Stimulated activated CD8-positive, alpha-beta memory T cell treated with anti-CD3 and anti-CD28 coated beads, Interleukin-2, amount 100 ng/mL, for 1 hour (primary cell): Measurements from ENCODE around the gene MED15.

ENCODE experiments used
- DNase-seq, 2 donors: peaks; one replicate each; pipeline ENCODE4 v3.0.0-alpha.2; 2020; ENCODE audit warnings: low read depth in 2 of 2

The MED15 gene

DNA sequence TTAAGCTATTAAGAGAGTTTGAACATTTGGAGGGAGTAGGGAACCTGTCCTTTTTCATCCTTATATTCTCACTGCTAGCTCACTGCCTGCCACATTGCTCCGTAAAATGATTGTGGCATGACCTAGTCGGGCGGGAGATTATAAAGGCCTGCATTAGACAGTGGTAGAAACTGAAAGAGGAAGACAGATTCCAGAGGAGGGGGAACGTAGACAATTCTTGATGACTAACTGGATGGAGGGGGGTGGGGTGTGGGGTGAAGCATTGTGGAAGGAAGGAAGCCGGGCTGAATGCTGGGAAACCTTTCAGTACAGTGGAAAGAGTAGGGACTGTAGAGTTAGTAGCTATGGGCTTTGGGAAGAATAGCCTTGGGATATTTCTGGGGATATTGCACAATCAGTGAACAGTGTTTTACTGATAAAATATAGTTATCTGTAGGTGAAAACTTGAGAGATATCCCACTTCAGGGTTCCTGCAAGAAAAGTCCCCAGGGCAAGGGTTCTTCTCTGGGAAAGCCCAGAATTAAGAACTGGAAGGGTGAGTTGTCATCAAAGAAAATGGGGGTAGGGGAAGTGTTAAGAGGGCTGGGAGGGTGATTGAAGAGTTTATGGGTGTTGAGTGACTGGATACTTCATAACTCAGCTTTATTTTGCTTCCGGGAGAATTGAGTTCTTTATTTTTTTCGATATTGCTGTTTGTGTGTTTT, 2.1 kb downstream of the MED15 start:
- no peak for DNase-seq

GRCh38 chr22:20510811-20511577, 3.6 kb downstream of the MED15 start:
- no peak for DNase-seq

GRCh38 chr22:20511578-20512229, 4.3 kb downstream of the MED15 start:
- DNase-seq: no peak

DNA sequence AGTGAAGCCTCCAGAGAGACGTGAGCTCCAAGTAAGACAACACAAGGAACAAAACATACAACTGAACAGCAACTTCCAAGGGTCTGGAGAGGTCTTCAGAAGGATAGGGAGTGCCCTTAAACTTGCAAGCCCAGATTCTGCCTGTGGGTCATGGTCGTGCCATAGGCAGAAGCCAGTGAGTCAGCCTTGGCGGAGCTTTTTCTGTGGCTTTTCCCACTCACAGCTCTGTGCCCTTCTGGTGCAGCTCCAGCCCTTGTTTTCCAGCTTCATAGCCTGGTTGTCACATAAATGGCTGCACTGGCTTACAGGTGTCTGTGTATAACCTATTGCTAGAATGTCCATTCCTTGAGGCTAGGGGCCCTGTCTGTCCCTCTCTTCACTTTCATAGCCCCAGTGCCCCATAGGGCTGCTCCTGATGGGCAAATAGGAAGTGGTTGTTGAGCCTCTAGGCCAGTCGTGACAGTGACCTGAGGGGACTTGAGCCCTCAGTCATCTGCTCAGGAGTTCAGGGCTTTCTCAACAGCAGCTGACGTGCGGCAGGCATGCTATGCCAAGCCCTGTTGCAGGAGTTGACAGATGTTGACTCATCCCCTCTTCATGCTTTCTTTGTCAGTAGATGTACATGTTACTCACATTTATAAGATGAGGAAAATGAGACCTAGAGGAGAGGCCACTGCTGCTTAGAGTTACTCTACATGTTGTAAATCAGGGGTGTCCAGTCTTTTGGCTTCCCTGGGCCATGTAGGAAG, 7.4 kb downstream of the MED15 start:
- DNase-seq: no peak

GRCh38 chr22:20516399-20516798, 9.0 kb downstream of the MED15 start:
- no peak for DNase-seq

DNA sequence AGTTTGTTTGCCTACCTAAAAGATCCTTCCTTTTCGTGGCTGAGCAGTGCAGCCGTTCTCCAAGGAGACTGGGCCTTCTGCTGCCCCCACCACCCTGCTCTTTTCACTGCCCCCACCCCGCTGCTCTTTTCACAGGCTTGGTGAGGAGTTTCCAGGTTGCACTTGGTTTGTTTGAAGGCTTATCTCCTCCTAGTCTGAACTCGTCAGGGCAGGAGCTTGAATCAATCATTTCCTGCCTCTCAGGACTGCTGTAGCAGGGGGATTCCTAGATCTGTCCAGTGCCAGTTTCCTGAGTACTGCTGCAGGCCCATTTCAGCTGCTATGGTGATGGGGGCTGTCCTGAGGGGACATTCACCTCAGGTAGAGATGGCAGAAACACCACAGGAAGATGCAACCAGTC, 10.0 kb downstream of the MED15 start:
- no peak for DNase-seq

DNA sequence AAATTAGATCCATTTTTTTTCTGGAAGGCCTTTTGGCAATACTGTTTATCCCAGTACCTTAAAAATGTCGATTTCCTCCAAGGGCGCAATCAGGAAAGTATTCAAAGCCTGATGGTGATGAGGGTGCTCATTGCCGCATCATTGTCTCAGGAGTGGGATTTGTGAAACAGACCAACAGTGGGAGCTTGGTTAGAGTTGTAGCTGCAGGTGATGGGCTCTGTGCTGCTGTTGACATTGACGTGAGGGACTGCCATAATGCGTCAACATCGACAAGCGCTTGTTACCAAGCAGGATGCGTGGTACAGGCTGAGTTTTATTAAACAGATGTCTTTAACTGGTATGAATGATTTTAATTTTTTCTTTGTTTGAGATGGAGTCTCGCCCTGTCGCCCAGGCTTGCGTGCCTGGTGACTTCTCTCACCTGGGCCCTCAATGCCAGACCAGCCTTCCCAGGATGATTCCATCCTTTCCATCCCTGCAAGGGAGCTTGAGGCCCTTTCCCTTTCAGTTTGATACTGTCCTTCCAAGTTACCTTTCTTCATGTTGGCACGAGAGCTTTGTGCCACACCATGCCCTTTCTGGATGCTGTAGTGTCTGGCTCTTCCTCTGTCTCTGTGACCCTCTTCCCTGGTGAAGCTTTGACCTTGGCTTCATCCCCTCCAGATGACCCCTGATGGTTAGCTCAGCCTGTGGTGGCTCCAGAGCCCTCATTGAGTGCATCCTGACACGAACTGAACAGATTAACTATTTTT, 10.6 kb downstream of the MED15 start:
- DNase-seq: no peak

DNA sequence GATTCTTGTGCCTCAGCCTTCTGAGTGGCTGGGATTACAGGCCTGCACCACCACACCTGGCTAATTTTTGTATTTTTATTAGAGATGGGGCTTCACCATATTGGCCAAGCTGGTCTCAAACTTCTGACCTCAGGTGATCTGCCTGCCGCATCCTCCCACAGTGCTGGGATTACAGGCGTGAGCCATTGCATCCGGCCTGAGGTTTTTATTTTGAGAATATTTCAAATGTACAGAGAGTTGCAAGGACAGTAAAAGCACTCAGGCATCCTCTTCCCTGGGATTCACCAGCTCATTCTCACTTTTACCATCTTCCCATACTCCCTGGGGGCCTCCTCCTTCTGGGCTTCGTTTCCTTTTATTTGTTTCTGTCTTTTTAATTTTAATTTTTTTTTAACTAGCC, 12.1 kb downstream of the MED15 start:
- DNase-seq: no peak

- DNase-seq: no peak
These were observed 12.7 kb downstream of the MED15 start for GRCh38 chr22:20520093-20520511.

GRCh38 chr22:20522134-20523004, 15.0 kb downstream of the MED15 start:
- no peak for DNase-seq

DNA sequence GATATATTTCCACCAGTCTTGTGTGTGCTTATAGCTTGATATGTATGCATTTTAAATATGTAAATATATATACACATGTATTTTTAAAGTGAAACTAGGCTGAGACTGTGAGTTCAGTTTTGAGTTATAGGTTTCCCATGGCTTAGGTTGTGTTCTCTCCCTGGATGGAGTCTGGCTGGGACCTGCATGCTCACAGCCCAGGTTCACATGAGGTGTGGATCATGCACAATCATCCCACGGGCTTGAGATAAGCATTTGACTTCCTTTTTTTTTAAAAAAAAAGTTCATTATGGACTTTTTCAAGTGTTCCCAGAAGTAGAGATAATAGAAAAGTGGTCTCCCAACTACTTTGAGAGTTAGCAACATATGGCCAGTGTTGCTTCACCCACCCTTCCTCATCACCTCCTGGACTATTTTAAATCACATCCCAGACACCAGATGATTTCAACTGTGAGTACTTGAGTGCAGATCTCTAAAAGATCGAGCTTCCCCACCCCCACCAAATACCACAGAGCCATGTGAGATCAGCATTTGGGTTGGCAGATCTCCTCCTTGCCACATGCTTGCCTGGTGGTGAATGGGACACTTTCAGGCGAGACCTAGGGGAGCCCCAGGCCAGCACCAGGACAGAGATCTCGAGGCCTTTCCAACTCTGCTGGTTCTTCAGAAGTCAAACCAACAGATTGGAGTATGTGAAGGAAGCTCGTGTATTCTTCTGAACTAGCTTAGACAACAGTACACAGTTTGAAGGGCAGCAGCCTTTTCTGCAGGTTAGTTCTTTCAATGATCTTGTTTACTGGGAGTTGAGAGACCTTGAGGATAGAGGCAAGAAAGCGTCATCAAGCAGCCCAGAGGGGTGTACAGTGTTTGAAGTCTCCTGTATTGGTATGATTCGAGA, 15.9 kb downstream of the MED15 start:
- DNase-seq: no peak

DNA sequence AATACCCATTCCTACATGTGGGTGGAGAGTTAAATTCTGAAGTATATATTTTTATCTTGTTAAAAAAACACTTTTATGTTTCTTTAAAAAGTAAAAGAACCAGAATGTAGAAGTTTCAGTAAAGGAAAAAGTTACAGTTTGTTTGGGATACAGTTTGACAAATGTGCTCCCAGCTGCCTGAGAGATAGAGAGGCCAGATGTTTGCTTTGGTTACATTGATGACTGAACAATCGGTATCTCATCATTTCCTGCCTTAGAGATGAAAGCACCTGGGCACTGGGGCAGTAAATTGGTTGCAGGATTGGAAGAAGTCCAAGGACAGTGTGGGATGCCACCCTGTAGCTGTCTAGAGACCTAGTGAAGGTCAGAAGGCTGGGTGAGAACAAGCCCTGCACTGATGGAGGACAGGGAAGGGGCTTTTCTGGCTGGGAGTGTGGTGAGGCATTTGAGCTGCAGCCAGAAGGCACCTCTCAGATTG, 16.6 kb downstream of the MED15 start:
- no peak for DNase-seq

DNA sequence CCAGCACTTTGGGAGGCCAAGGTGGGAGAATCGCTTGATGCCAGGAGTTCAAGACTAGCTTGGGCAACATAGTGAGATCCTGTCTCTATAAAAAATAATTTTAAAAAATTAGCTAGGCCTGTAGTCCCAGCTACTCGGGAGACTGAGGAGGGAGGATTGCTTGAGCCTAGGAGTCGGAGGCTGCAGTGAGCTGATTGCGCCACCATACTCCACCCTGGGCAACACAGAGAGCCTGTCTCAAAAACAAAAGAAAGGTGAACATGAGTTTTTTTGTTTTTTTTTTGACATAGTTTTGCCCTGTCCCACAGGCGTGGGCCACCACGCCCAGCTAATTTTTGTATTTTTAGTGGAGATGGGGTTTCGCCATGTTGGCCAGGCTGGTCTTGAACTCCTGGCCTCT, 17.6 kb downstream of the MED15 start:
- DNase-seq: no peak

- no peak for DNase-seq
These were observed 18.9 kb downstream of the MED15 start for GRCh38 chr22:20526305-20526627.

DNA sequence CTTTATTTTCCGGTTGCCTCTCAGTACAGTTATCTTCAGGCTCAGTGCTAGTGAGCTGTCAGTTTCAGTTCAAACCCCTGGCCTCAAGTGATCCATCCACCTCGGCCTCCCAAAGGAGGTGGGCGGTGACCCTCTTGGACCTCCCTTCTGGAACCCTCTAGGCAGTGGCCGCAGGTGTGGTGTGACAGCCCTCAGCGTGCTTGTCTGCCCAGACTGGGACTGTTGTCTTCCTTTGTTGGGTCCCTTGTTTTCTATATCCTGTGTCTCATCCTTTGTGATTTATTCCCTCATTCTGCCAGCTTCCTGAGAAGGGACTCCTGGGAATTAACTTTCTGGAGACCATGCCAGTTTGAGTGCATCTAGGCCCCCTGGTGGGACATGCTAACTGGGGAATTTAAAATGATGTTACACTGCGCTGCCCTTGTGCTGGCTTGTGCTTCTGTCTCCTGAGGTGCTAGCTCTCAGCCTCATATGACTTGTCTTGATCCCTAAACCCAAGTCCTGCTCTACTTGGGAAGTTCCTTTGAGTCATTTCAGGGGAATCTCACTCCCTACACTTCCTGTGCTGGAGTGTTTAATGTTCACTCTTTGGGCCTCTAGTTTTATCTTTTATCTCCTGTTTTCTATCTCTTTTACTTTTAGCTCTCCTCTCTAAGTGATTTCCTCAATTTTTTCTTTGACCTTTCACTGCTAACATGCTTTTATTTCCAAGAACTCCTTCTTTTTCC, 19.4 kb downstream of the MED15 start:
- DNase-seq: no peak

DNA sequence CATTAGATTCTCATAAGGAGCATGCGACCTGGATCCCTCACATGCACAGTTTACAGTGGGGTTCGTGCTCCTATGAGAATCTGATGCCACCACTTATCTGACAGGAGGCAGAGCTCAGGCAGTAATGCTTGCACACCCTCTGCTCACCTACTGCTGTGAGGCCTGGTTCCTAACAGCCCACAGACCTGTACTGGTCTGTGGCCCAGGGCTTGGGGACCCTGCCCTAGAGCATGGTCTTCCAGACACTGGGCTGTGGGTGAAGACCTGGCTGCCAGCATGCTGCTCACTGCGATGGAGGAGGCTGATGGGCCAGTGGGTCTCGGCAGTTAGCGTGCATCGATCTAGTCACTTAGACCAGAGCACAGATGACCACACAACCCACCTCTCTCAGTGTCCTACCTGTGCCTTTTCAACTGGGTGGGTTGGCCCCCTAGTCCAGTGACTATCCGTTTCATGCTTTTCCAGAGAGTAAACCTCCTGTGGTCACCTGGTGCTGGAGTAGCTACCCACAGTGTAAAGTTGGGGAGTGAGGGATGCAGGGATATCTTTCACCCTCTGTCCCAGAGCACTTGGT, 21.1 kb downstream of the MED15 start:
- DNase-seq: no peak

DNA sequence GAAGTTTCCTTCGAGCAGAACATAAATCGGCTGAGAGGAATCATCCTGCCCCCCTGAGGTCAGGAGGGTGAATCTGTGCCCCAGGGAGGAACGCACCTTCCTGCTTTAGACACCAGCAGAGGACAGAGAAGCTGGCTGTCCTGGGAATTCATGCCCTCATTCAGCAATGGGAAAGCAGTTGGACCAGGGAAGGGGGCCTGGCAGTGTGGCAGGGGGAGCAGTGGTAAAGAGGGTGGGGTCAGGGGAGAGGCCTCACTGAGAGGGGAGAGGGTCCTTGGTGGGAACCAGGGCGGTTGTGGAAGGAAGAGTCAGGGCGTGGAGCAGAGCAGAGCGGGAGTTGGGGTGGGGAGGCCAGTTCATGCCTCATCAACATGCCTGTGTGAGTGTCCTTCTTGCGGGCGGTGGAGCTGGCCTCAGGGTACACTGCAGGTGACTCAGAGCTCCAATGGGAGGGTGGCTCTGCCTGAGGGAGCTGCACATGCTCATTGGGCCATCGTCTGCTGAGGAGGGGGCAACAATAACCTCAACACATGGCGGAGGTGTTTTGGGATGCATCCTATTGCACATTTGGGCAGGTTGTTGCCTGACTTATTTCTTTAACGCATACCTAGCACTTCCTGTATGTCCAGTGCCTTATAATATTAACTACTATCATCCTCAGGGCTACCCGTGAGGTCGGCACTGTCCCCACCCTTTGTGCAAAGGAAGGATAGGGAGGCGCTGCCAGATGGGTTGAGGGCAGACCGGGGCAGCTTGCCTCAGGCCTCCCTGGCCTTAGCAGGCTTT, 23.2 kb downstream of the MED15 start:
- no peak for DNase-seq

GRCh38 chr22:20531154-20531403, 23.7 kb downstream of the MED15 start:
- no peak for DNase-seq
